Neuronal stem cell (in vitro differentiated cells): Measurements from ENCODE around the gene RXYLT1.
"Not testable (repeated sequence)": the region's sequence is repeated elsewhere in the genome, so short reads cannot be mapped to it uniquely, and the experiment has no call there.

Experiments used
- DNase-seq: peaks from one replicate; pipeline ENCODE4 v3.0.0-alpha.2; 2013; ENCODE audit warnings: low spot score
- H2AFZ ChIP-seq: one replicate; pipeline ENCODE4 v1.6.1; 2013; ENCODE audit warnings: mild to moderate bottlenecking, low read length, inconsistent platforms
- H2AK5ac ChIP-seq: 2 replicates; pipeline ENCODE4 v1.6.1; 2013; ENCODE audit warnings: low read depth, mild to moderate bottlenecking, inconsistent platforms, low read length, moderate library complexity, mixed read lengths
- H2BK120ac ChIP-seq: 2 replicates; pipeline ENCODE4 v1.6.1; 2013; ENCODE audit warnings: low read depth, mild to moderate bottlenecking, inconsistent platforms, low read length, moderate library complexity, mixed read lengths
- H2BK12ac ChIP-seq: one replicate; pipeline ENCODE4 v1.6.1; 2013; ENCODE audit warnings: low read length, inconsistent platforms
- H2BK15ac ChIP-seq: 2 replicates; pipeline ENCODE4 v1.6.1; 2013; ENCODE audit warnings: mild to moderate bottlenecking, low read length, inconsistent platforms, mixed read lengths
- H2BK5ac ChIP-seq: one replicate; pipeline ENCODE4 v1.6.1; 2013; ENCODE audit warnings: inconsistent platforms, mild to moderate bottlenecking, low read length, moderate library complexity
- H3K14ac ChIP-seq: one replicate; pipeline ENCODE4 v1.6.1; 2013; ENCODE audit warnings: low read length, inconsistent platforms
- H3K18ac ChIP-seq: 2 replicates; pipeline ENCODE4 v1.6.1; 2013; ENCODE audit warnings: low read length, inconsistent platforms
- H3K23ac ChIP-seq: 2 replicates; pipeline ENCODE4 v1.6.1; 2013; ENCODE audit warnings: low read depth, mild to moderate bottlenecking, mixed read lengths, low read length, inconsistent platforms; ENCODE audit not compliant: poor library complexity
- H3K27ac ChIP-seq: replicated peaks from 3 replicates; pipeline ENCODE4 v1.5.1; 2013; ENCODE audit warnings: low read length, inconsistent platforms
- H3K27me3 ChIP-seq, 3 experiments: 2 replicates each; pipeline ENCODE4 v1.6.1; 2013; ENCODE audit warnings: low read length in 3 of 3, mild to moderate bottlenecking in 2 of 3, inconsistent platforms in 1 of 3, low read depth in 1 of 3, mixed read lengths in 1 of 3, moderate library complexity in 1 of 3; ENCODE audit not compliant: control insufficient read depth in 3 of 3, insufficient read depth in 3 of 3
- H3K36me3 ChIP-seq, 2 donors: replicated peaks in 1 of 2; 2 replicates each; pipeline ENCODE4 v1.6.1; 2013; ENCODE audit warnings: low read length in 2 of 2; ENCODE audit not compliant: control insufficient read depth in 2 of 2, insufficient read depth in 2 of 2
- H3K4ac ChIP-seq: 2 replicates; pipeline ENCODE4 v1.6.1; 2013; ENCODE audit warnings: inconsistent platforms, mild to moderate bottlenecking, low read length, moderate library complexity
- H3K4me1 ChIP-seq, 2 donors: 1 replicate in 1 of 2; 2 replicates in 1 of 2; pipeline ENCODE4 v1.6.1; 2013; ENCODE audit warnings: low read length in 2 of 2, low read depth in 1 of 2; ENCODE audit not compliant: control insufficient read depth in 2 of 2, insufficient read depth in 1 of 2
- H3K4me2 ChIP-seq: one replicate; pipeline ENCODE4 v1.6.1; 2013; ENCODE audit warnings: mild to moderate bottlenecking, low read length, inconsistent platforms; ENCODE audit not compliant: insufficient read depth, poor library complexity, severe bottlenecking
- H3K4me3 ChIP-seq, 2 donors: 2 replicates each; pipeline ENCODE4 v1.5.1; 2013; ENCODE audit warnings: low read length in 2 of 2, mild to moderate bottlenecking in 2 of 2, inconsistent platforms in 1 of 2, moderate library complexity in 1 of 2
- H3K79me1 ChIP-seq: one replicate; pipeline ENCODE4 v1.6.1; 2013; ENCODE audit warnings: low read depth, mild to moderate bottlenecking, inconsistent platforms, low read length, moderate library complexity
- H3K9ac ChIP-seq: one replicate; pipeline ENCODE4 v1.6.1; 2013; ENCODE audit warnings: mild to moderate bottlenecking, low read depth, low read length, inconsistent platforms; ENCODE audit not compliant: poor library complexity
- H3K9me3 ChIP-seq, 2 donors: replicated peaks in 1 of 2; 2 replicates each; pipeline versions ENCODE3 to v1.6.1; 2013; ENCODE audit warnings: low read length in 2 of 2, mild to moderate bottlenecking in 2 of 2, inconsistent platforms in 1 of 2, low read depth in 1 of 2, mixed read lengths in 1 of 2, moderate library complexity in 1 of 2; ENCODE audit not compliant: control insufficient read depth in 2 of 2, insufficient read depth in 1 of 2
- H4K8ac ChIP-seq: one replicate; pipeline ENCODE4 v1.6.1; 2013; ENCODE audit warnings: low read depth, mild to moderate bottlenecking, inconsistent platforms, low read length, moderate library complexity
- H4K91ac ChIP-seq: one replicate; pipeline ENCODE4 v1.6.1; 2013; ENCODE audit warnings: low read length, low read depth, mild to moderate bottlenecking, inconsistent platforms; ENCODE audit not compliant: poor library complexity
- WGBS, 2 donors: extraction: QIAGEN DNeasy Blood & Tissue Kit; methylation state at CpG; one replicate each; pipeline ENCODE4 v1.1.7; 2013; ENCODE audit warnings: missing lambda C conversion rate in 2 of 2, mixed read lengths in 1 of 2; ENCODE audit not compliant: insufficient read length in 2 of 2, insufficient replicate concordance in 1 of 2; ENCODE audit errors: extremely low coverage in 2 of 2; 5-methylcytosine and 5-hydroxymethylcytosine counted together

Gene RXYLT1

GRCh38 chr12:63741431-63741830 is 38.3 kb upstream of the RXYLT1 start:
- not testable (repeated sequence) for H3K4me1 ChIP-seq, H3K79me1 ChIP-seq, H3K18ac ChIP-seq, H2AK5ac ChIP-seq, H3K4me2 ChIP-seq, H3K27me3 ChIP-seq, H2BK12ac ChIP-seq, H4K91ac ChIP-seq, DNase-seq, H3K27ac ChIP-seq, H3K36me3 ChIP-seq, H3K9me3 ChIP-seq, H2AFZ ChIP-seq, H3K14ac ChIP-seq, H2BK120ac ChIP-seq, H2BK15ac ChIP-seq, H3K4ac ChIP-seq, H2BK5ac ChIP-seq, H4K8ac ChIP-seq, H3K23ac ChIP-seq, H3K4me3 ChIP-seq, H3K9ac ChIP-seq
- WGBS, 2 donors, result no CpG with 5 or more reads among the region's 1 CpG

DNA sequence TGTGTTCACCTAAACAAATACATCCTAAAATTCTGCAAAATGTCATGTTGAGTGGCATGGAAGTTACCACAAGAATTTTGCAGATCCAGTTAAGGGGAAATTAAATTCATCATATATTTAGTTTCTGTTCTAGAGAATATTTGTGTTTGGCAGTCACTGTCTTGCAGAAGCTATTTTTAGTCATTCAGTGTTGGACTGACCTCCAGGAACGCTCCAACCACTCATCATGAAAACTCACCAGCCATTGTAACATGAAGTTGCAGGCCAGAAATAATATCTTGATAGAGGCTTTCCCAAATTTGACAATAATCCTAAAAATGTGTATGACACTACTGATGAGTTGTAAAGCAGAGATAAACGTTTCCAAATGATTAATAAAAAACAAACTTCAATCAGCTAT is 35.6 kb upstream of the RXYLT1 start:
- not testable (repeated sequence) for H3K27me3 ChIP-seq, H3K4me1 ChIP-seq, H2BK12ac ChIP-seq, H2BK5ac ChIP-seq, H3K4ac ChIP-seq, H2AFZ ChIP-seq, H3K27ac ChIP-seq, H2BK15ac ChIP-seq, DNase-seq, H3K14ac ChIP-seq, H3K4me3 ChIP-seq, H3K18ac ChIP-seq, H3K79me1 ChIP-seq, H3K36me3 ChIP-seq, H4K91ac ChIP-seq, H4K8ac ChIP-seq, H3K9me3 ChIP-seq, H2AK5ac ChIP-seq, H3K9ac ChIP-seq, H2BK120ac ChIP-seq, H3K4me2 ChIP-seq, H3K23ac ChIP-seq
- WGBS, 2 donors, result no CpG with 5 or more reads among the region's 2 CpGs

GRCh38 chr12:63746470-63746869 is 33.2 kb upstream of the RXYLT1 start:
- not testable (repeated sequence) for H3K36me3 ChIP-seq, H3K14ac ChIP-seq, H3K4me1 ChIP-seq, DNase-seq, H2BK15ac ChIP-seq, H3K23ac ChIP-seq, H4K91ac ChIP-seq, H3K27me3 ChIP-seq, H3K4me2 ChIP-seq, H3K9me3 ChIP-seq, H4K8ac ChIP-seq, H2BK120ac ChIP-seq, H2BK5ac ChIP-seq, H2AK5ac ChIP-seq, H3K9ac ChIP-seq, H3K4me3 ChIP-seq, H3K79me1 ChIP-seq, H2AFZ ChIP-seq, H2BK12ac ChIP-seq, H3K18ac ChIP-seq, H3K4ac ChIP-seq, H3K27ac ChIP-seq
- no CpG with 5 or more reads among the region's 11 CpGs for WGBS, 2 donors

GRCh38 chr12:63747136-63747535 is 32.6 kb upstream of the RXYLT1 start:
- not testable (repeated sequence) for H3K9me3 ChIP-seq, H3K18ac ChIP-seq, H3K4me2 ChIP-seq, H3K4ac ChIP-seq, H3K36me3 ChIP-seq, H2BK120ac ChIP-seq, H2BK15ac ChIP-seq, H3K4me1 ChIP-seq, H3K79me1 ChIP-seq, H3K14ac ChIP-seq, H2AK5ac ChIP-seq, H4K8ac ChIP-seq, H2AFZ ChIP-seq, H3K9ac ChIP-seq, DNase-seq, H2BK12ac ChIP-seq, H3K4me3 ChIP-seq, H2BK5ac ChIP-seq, H3K27ac ChIP-seq, H3K23ac ChIP-seq, H3K27me3 ChIP-seq, H4K91ac ChIP-seq
